MM.1S (cell line): ENCODE data around the gene LRRC8E.
A peak's percentile ranks its signal among the peaks of the same experiment; 100 is the strongest.

Source experiments
- DNase-seq: peaks from one replicate; pipeline ENCODE4 v3.0.0-alpha.2; 2015
- H2AFZ ChIP-seq: fragments of 300-600 bp; sonication (generic); 2 replicates; pipeline ENCODE4 v1.6.0; 2016; ENCODE audit warnings: antibody characterized with exemption, low read length
- H3F3A ChIP-seq: fragments of 300-600 bp; sonication (generic); 2 replicates; pipeline ENCODE4 v1.6.1; 2016; ENCODE audit warnings: mild to moderate bottlenecking, antibody characterized with exemption, low read length, moderate library complexity, mixed read lengths; ENCODE audit not compliant: insufficient read depth
- H3K27ac ChIP-seq: fragments of 300-600 bp; sonication (generic); 2 replicates; pipeline ENCODE4 v1.5.1; 2016; ENCODE audit warnings: mild to moderate bottlenecking, low read length
- H3K27me3 ChIP-seq: fragments of 300-600 bp; sonication (generic); replicated peaks from 2 replicates; pipeline ENCODE4 v1.6.0; 2016; ENCODE audit warnings: low read length; ENCODE audit not compliant: insufficient read depth
- H3K36me3 ChIP-seq: fragments of 300-600 bp; sonication (generic); replicated peaks from 2 replicates; pipeline ENCODE4 v1.6.1; 2016; ENCODE audit warnings: mild to moderate bottlenecking, low read length, mixed read lengths; ENCODE audit not compliant: insufficient read depth
- H3K4me1 ChIP-seq: fragments of 300-600 bp; sonication (generic); 2 replicates; pipeline ENCODE4 v1.6.1; 2016; ENCODE audit warnings: low read length, mixed read lengths
- H3K4me2 ChIP-seq: fragments of 300-600 bp; sonication (generic); 2 replicates; pipeline ENCODE4 v1.6.0; 2016; ENCODE audit warnings: low read depth, low read length
- H3K4me3 ChIP-seq: fragments of 300-600 bp; sonication (generic); 2 replicates; pipeline ENCODE4 v1.5.1; 2016; ENCODE audit warnings: low read length, mixed read lengths
- H3K79me2 ChIP-seq: fragments of 300-600 bp; sonication (generic); 2 replicates; pipeline ENCODE4 v1.6.1; 2016; ENCODE audit warnings: mixed run types, low read length, mixed read lengths
- H3K9ac ChIP-seq: fragments of 300-600 bp; sonication (generic); 2 replicates; pipeline ENCODE4 v1.6.1; 2016; ENCODE audit warnings: low read length, mixed read lengths
- H3K9me2 ChIP-seq: fragments of 300-600 bp; sonication (generic); replicated peaks from 2 replicates; pipeline ENCODE4 v1.6.1; 2016; ENCODE audit warnings: mild to moderate bottlenecking, low read length, mixed read lengths; ENCODE audit not compliant: insufficient read depth
- H3K9me3 ChIP-seq: fragments of 300-600 bp; sonication (generic); replicated peaks from 2 replicates; pipeline ENCODE4 v1.6.1; 2016; ENCODE audit warnings: mild to moderate bottlenecking, low read length, mixed read lengths; ENCODE audit not compliant: insufficient read depth
- H4K20me1 ChIP-seq: fragments of 300-600 bp; sonication (generic); 2 replicates; pipeline ENCODE4 v1.6.1; 2016; ENCODE audit warnings: mild to moderate bottlenecking, low read length, moderate library complexity, mixed read lengths; ENCODE audit not compliant: insufficient read depth
- EZH2 ChIP-seq: fragments of 300-600 bp; sonication (generic); optimal IDR thresholded peaks from 2 replicates; pipeline ENCODE3; 2017; ENCODE audit warnings: low read depth, mild to moderate bottlenecking, antibody characterized with exemption, low read length, mixed read lengths
- EZH2phosphoT487 ChIP-seq: fragments of 300-600 bp; sonication (generic); IDR thresholded peaks from 2 replicates; pipeline ENCODE4 v1.6.1; 2018; ENCODE audit warnings: antibody characterized with exemption, low read length
- TF ChIP-seq, protein P1 (sequence below): fragments of 300-600 bp; sonication (generic); IDR thresholded peaks from 2 replicates; pipeline ENCODE4 v1.5.1; 2016; ENCODE audit warnings: antibody characterized with exemption, low read length, mixed read lengths

Gene LRRC8E

DNA sequence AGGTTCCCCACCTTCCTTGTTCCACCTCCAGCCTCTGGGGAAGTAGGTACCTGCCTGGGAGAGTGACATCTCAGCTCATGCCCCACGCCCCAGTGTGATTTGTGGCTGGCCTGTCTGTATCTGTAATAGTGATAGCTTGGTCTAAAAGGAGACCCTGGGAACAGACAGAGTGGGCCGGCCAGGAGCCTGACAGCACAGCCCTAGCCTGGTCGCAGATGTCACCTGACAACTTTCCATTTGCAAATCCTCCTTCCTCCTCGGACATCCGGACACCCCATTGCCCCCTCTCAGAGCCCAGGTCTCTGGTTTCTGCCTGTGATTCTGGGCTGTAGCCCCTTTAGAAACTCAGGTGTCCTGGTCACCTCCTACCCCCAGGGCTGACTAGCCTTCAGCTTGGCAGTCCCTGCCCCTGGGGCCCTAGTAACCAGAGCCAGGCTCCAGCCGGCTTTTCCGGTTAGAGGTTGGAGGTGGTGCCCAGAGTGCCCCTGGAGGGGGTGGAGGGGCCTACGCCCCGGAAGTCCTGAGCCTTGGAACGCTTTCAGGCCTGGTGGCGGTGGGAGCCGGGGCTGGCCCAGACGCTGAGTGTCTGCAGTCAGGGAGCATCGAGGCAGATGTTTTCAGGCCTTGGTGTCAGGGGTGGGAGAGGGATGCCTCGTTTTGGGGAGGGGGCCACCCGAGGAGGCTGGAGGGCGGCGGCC is 6.5 kb downstream of the LRRC8E start:
- Histone ChIP-seq H3K27me3 (peaks cover 68% of the 10 kb centered on the region), H3K9me3 (no peaks in the 10 kb centered on the region), H3K4me1 (no peaks in the 10 kb centered on the region), H3F3A (no peaks in the 10 kb centered on the region), H3K79me2 (no peaks in the 10 kb centered on the region), H3K4me3 (no peak overlapping the region), H2AFZ (no peak overlapping the region), H3K27ac (no peak overlapping the region), H3K9ac (no peak overlapping the region), H3K9me2 (no peaks in the 10 kb centered on the region), H3K36me3 (no peaks in the 10 kb centered on the region), H4K20me1 (no peaks in the 10 kb centered on the region), H3K4me2 (peak overlapping the region; percentile 9; the same call in 1 of the 2 replicates)
- no peak for DNase-seq
- no peak for TF ChIP-seq EZH2phosphoT487

DNA sequence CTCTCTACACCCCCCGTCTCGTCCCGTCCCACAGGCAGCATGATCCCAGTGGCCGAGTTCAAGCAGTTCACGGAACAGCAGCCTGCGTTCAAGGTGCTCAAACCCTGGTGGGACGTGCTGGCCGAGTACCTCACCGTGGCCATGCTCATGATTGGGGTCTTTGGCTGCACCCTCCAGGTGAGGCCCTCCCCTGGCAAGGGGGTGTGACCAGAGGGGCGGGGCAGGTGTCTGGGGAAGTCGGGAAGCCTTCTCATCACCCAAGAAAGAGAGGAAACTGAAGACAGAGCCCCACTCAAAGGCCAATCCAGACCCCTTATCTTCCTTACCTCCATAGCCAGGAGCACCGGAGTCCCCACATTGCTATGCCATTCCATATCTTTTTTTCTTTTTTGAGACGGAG is 7.3 kb downstream of the LRRC8E start:
- Histone ChIP-seq H3K9me3 (no peaks in the 10 kb centered on the region), H3K9ac (no peak overlapping the region), H3K9me2 (no peaks in the 10 kb centered on the region), H3K27me3 (peaks cover 67% of the 10 kb centered on the region), H3K27ac (no peak overlapping the region), H3F3A (no peaks in the 10 kb centered on the region), H3K4me3 (no peak overlapping the region), H3K79me2 (no peaks in the 10 kb centered on the region), H3K4me2 (no peak overlapping the region), H3K36me3 (no peaks in the 10 kb centered on the region), H2AFZ (no peak overlapping the region), H3K4me1 (no peaks in the 10 kb centered on the region), H4K20me1 (no peaks in the 10 kb centered on the region)
- no peak for TF ChIP-seq EZH2
- TF ChIP-seq EZH2phosphoT487, result no peak
- DNase-seq, result no peak

DNA sequence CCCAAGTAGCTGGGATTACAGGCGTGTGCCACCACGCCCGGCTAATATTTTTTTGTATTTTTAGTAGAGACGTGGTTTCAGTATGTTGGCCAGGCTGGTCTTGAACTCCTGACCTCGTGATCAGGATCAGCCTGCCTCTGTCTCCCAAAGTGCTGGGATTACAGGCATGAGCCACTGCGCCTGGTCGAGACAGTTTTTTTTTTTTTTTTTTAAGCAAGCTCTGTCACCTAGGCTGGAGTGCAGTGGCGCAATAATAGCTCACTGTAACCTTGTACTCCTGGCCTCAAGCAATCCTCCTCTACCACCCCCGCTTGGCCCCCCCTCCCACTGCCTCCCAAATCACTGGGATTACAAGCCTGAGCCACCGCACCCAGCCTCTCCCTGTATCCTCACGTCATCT is 9.0 kb downstream of the LRRC8E start:
- no peaks in the 10 kb centered on the region for H3K9me2 ChIP-seq
- H3K79me2 ChIP-seq, result no peaks in the 10 kb centered on the region
- H3K27ac ChIP-seq, result no peak overlapping the region
- no peak overlapping the region for H3K4me2 ChIP-seq
- TF ChIP-seq, protein P1, sequence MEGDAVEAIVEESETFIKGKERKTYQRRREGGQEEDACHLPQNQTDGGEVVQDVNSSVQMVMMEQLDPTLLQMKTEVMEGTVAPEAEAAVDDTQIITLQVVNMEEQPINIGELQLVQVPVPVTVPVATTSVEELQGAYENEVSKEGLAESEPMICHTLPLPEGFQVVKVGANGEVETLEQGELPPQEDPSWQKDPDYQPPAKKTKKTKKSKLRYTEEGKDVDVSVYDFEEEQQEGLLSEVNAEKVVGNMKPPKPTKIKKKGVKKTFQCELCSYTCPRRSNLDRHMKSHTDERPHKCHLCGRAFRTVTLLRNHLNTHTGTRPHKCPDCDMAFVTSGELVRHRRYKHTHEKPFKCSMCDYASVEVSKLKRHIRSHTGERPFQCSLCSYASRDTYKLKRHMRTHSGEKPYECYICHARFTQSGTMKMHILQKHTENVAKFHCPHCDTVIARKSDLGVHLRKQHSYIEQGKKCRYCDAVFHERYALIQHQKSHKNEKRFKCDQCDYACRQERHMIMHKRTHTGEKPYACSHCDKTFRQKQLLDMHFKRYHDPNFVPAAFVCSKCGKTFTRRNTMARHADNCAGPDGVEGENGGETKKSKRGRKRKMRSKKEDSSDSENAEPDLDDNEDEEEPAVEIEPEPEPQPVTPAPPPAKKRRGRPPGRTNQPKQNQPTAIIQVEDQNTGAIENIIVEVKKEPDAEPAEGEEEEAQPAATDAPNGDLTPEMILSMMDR, result no peak
- no peak for TF ChIP-seq EZH2phosphoT487
- TF ChIP-seq EZH2, result no peak
- H3K9me3 ChIP-seq, result no peaks in the 10 kb centered on the region
- no peaks in the 10 kb centered on the region for H3K36me3 ChIP-seq
- H3K4me1 ChIP-seq, result no peaks in the 10 kb centered on the region
- H3K4me3 ChIP-seq, result no peak overlapping the region
- H3F3A ChIP-seq, result no peaks in the 10 kb centered on the region
- H3K27me3 ChIP-seq, result peaks cover 55% of the 10 kb centered on the region
- DNase-seq, result no peak
- H3K9ac ChIP-seq, result no peak overlapping the region
- H2AFZ ChIP-seq, result no peak overlapping the region
- no peaks in the 10 kb centered on the region for H4K20me1 ChIP-seq

DNA sequence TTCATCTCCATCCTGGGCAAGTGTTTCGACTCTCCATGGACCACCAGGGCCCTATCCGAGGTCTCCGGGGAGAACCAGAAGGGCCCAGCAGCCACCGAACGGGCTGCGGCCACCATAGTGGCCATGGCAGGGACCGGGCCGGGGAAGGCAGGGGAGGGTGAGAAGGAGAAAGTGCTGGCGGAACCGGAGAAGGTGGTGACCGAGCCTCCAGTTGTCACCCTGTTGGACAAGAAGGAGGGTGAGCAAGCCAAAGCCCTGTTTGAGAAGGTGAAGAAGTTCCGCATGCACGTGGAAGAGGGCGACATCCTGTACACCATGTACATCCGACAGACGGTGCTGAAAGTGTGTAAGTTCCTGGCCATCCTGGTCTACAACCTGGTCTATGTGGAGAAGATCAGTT is 10.7 kb downstream of the LRRC8E start:
- Histone ChIP-seq H3K27me3 (peaks cover 41% of the 10 kb centered on the region), H3F3A (no peaks in the 10 kb centered on the region), H3K27ac (no peak overlapping the region), H3K36me3 (no peaks in the 10 kb centered on the region), H3K9me3 (no peaks in the 10 kb centered on the region), H3K4me3 (no peak overlapping the region), H3K4me1 (peaks cover 5% of the 10 kb centered on the region; the same call in 1 of the 2 replicates), H3K9ac (no peak overlapping the region), H3K79me2 (peaks cover 6% of the 10 kb centered on the region), H3K9me2 (no peaks in the 10 kb centered on the region), H2AFZ (no peak overlapping the region), H3K4me2 (no peak overlapping the region), H4K20me1 (no peaks in the 10 kb centered on the region)
- no peak for DNase-seq
- TF ChIP-seq EZH2phosphoT487 (no peak), EZH2 (no peak)
- TF ChIP-seq, protein P1, result no peak
